Upper lobe of left lung (tissue), 6 donors: ENCODE data around the gene RYR1. TPM values are rescaled to one million over a fixed set of nuclear protein-coding genes. Genes with fewer than 3 reads are reported as not detected.
A peak's percentile ranks its signal among the peaks of the same experiment; 100 is the strongest.

Source experiments
- ATAC-seq, 2 donors: fragments of 200-7000 bp; cut with Tn5 transposase; one replicate each; pipeline ENCODE4 v1.9.1; 2022; ENCODE audit warnings: mild to moderate bottlenecking in 2 of 2, moderate library complexity in 2 of 2; ENCODE audit not compliant: low FRiP score in 2 of 2
- DNase-seq, 2 donors: peaks; one replicate each; pipeline ENCODE4 v3.0.0-alpha.2; 2019 to 2020
- H3K27ac ChIP-seq, 4 donors: fragments of 200-600 bp; sonication (generic); one replicate each; pipeline ENCODE4 v1.5.1; 2016 to 2019
- H3K27me3 ChIP-seq, 4 donors: fragments of 200-600 bp; sonication (generic); one replicate each; pipeline ENCODE4 v1.5.1; 2017 to 2019
- H3K36me3 ChIP-seq, 4 donors: fragments of 200-600 bp; sonication (generic); one replicate each; pipeline ENCODE4 v1.5.1; 2016 to 2019
- H3K4me1 ChIP-seq, 4 donors: fragments of 200-600 bp; sonication (generic); one replicate each; pipeline ENCODE4 v1.5.1; 2018 to 2019
- H3K4me3 ChIP-seq, 4 donors: fragments of 200-600 bp; sonication (generic); one replicate each; pipeline ENCODE4 v1.5.1; 2017 to 2019; ENCODE audit warnings: mild to moderate bottlenecking in 2 of 4, moderate library complexity in 1 of 4
- H3K9me3 ChIP-seq, 4 donors: fragments of 200-600 bp; sonication (generic); one replicate each; pipeline ENCODE4 v1.5.1; 2018 to 2019
- CTCF ChIP-seq, 6 experiments: fragments of 450-650 bp in 4 of 6; fragments of 200-600 bp in 2 of 6; sonication (generic) in 2 of 6; IDR thresholded peaks; one replicate each; pipeline ENCODE4 v1.5.1; 2016 to 2019; ENCODE audit warnings: antibody characterized with exemption in 6 of 6
- EP300 ChIP-seq, 4 donors: sonication (generic); formaldehyde crosslinking; IDR thresholded peaks; one replicate each; pipeline ENCODE4 v1.5.1; 2017; ENCODE audit warnings: antibody characterized with exemption in 4 of 4, control low read depth in 2 of 4
- POLR2A ChIP-seq, 4 donors: fragments of 450-650 bp; IDR thresholded peaks; one replicate each; pipeline ENCODE4 v1.5.1; 2016 to 2017; ENCODE audit warnings: antibody characterized with exemption in 4 of 4, mild to moderate bottlenecking in 2 of 4
- POLR2AphosphoS5 ChIP-seq, 2 donors: sonication (generic); formaldehyde crosslinking; IDR thresholded peaks; one replicate each; pipeline ENCODE4 v1.5.1; 2017; ENCODE audit warnings: antibody characterized with exemption in 2 of 2
- WGBS, 2 donors: methylation state at CpG; one replicate each; pipeline ENCODE4 v1.1.5; 2017 to 2018; 5-methylcytosine and 5-hydroxymethylcytosine counted together
- total RNA-seq, 6 donors: library from RNA; depleted of rRNA in 4 of 6; stranded (reverse); fragments of >200 nt in 4 of 6; gene quantifications; one replicate each; pipeline versions ENCODE4 v1.1.0 to v1.2.1, GENCODE V29; 2016 to 2021
- donor health status: DM: no; HTN: no; CAD: no; lungs with moderate emphysema.
- donor health status: DM: no; HTN: yes; CAD: no; lungs with severe emphysema.

Gene RYR1
- total RNA-seq, 6 donors from 2014 or later = 1.1 to 22.0 (median 5.5) TPM

GRCh38 chr19:38587562-38587961, 154.1 kb downstream of the RYR1 start:
- DNase-seq (no peak), ATAC-seq (no peak)
- H3K36me3 ChIP-seq = no peaks in the 10 kb centered on the region
- TF ChIP-seq POLR2A (IDR thresholded peaks at IDR 0.05) (no peak), CTCF (IDR thresholded peaks at IDR 0.05) (no peak), POLR2AphosphoS5 (IDR thresholded peaks at IDR 0.05) (no peak), EP300 (IDR thresholded peaks at IDR 0.05) (no peak)
- H3K9me3 ChIP-seq = no peaks in the 10 kb centered on the region
- no peaks in the 10 kb centered on the region for H3K4me1 ChIP-seq
- H3K27me3 ChIP-seq = no peaks in the 10 kb centered on the region
- H3K4me3 ChIP-seq = no peak overlapping the region
- WGBS, 2 donors = 84 to 100% methylated on average over 2 of the region's 2 CpGs
- no peak overlapping the region for H3K27ac ChIP-seq

- Histone ChIP-seq H3K4me3 (no peak overlapping the region), H3K9me3 (no peaks in the 10 kb centered on the region), H3K27me3 (no peaks in the 10 kb centered on the region), H3K27ac (no peak overlapping the region), H3K4me1 (no peaks in the 10 kb centered on the region), H3K36me3 (no peaks in the 10 kb centered on the region)
- TF ChIP-seq CTCF (IDR thresholded peaks at IDR 0.05) (no peak), POLR2A (IDR thresholded peaks at IDR 0.05) (no peak), EP300 (IDR thresholded peaks at IDR 0.05) (no peak), POLR2AphosphoS5 (IDR thresholded peaks at IDR 0.05) (no peak)
- DNase-seq = no peak
- WGBS, 2 donors = 84 to 89% methylated on average over 2 of the region's 2 CpGs
- no peak for ATAC-seq
These were observed 154.6 kb downstream of the RYR1 start for GRCh38 chr19:38588041-38588440.

- H3K4me3 ChIP-seq = no peak overlapping the region
- no peaks in the 10 kb centered on the region for H3K27me3 ChIP-seq
- DNase-seq (no peak), ATAC-seq (no peak)
- peaks cover 0 to 9% (median 5%) of the 10 kb centered on the region in 4 donors for H3K4me1 ChIP-seq
- TF ChIP-seq CTCF (IDR thresholded peaks at IDR 0.05) = no peak
- TF ChIP-seq EP300 (IDR thresholded peaks at IDR 0.05) = no peak
- TF ChIP-seq POLR2A (IDR thresholded peaks at IDR 0.05) = no peak
- no peak for TF ChIP-seq POLR2AphosphoS5 (IDR thresholded peaks at IDR 0.05)
- no peaks in the 10 kb centered on the region for H3K36me3 ChIP-seq
- 70 to 77% methylated on average over 4 to 5 of the region's 6 CpGs for WGBS, 2 donors
- no peaks in the 10 kb centered on the region for H3K9me3 ChIP-seq
- H3K27ac ChIP-seq = no peak overlapping the region
These were observed 159.4 kb downstream of the RYR1 start for GRCh38 chr19:38592940-38593339.

GRCh38 chr19:38596057-38596981, 162.8 kb downstream of the RYR1 start:
- DNase-seq = peak; percentile 71 to 87
- 37 to 45% methylated on average over 33 to 55 of the region's 55 CpGs for WGBS, 2 donors
- peak; percentile 67 to 71 for ATAC-seq

More at GRCh38 chr19:38596057-38596981, 162.8 kb downstream of the RYR1 start:
- Histone ChIP-seq H3K4me1 (peaks cover 0 to 9% (median 5%) of the 10 kb centered on the region in 4 donors), H3K9me3 (no peaks in the 10 kb centered on the region), H3K4me3 (peak overlapping the region in 3 of 4 donors; percentile 23 to 40 (median 36)), H3K27ac (no peak overlapping the region), H3K36me3 (no peaks in the 10 kb centered on the region), H3K27me3 (no peaks in the 10 kb centered on the region)
- TF ChIP-seq CTCF (IDR thresholded peaks at IDR 0.05) = no peak
- no peak for TF ChIP-seq EP300 (IDR thresholded peaks at IDR 0.05)
- no peak for TF ChIP-seq POLR2AphosphoS5 (IDR thresholded peaks at IDR 0.05)
- TF ChIP-seq POLR2A (IDR thresholded peaks at IDR 0.05) = no peak
